ENCODE data around the gene BICC1. TPM values are rescaled to one million over a fixed set of nuclear protein-coding genes. Genes with fewer than 3 reads are reported as not detected.

BICC1 gene
- total and polyA plus RNA-seq, 2 donors (not counting 3 experiments of a cell fraction or from before 2014, with no cell fraction given): 0.06 to 0.29 TPM

DNA sequence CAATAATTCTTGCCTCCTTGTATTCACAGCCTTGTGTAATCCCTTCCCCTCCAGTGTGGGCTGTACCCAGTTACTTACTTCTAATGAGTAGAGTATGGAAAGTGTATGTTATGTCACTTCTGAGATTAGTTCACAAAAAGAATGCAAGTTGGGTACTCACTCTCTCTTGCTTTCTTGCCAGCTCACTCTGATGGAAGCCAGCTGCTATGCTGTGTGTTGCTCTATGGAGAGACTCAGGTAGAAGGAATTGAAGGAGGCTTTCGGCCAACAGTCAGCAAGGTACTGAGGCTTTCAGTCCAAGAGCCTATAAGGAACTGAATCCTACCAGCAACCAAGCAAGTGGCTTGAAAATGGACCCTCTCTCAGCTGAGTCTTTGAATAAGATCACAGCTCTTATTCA lies 9.7 kb upstream of the BICC1 start:
- intact Hi-C loops (cut with micrococcal nuclease): no loop called here
- H2AFZ ChIP-seq (ENCODE audit: low read depth, low read length): no peak overlapping the region
- no peak for FAIRE-seq
- DNase-seq (ENCODE audit: low read depth, low spot score): no peak
- TF ChIP-seq POLR2A (IDR thresholded peaks at IDR 0.05; ENCODE audit: low read depth, low read length): no peak
- no peaks in the 10 kb centered on the region for H3K79me2 ChIP-seq (ENCODE audit: control insufficient read depth, insufficient read depth, low read length)
- BruUV-seq (replicated peaks): no TSS peak
- ChIA-PET POLR2A (no interaction called here), CTCF (no interaction called here)
- dilution Hi-C loops (cut with MboI; ENCODE audit: extremely low pct_ligation_motif_present, low sequenced_read_pairs): no loop called here
- H3K9ac ChIP-seq (replicated peaks; ENCODE audit: extremely low read depth, insufficient read depth, low read length): no peak overlapping the region
- H3K9me3 ChIP-seq (replicated peaks; ENCODE audit: control insufficient read depth, insufficient read depth, low read length): no peaks in the 10 kb centered on the region
- H3K4me3 ChIP-seq (replicated peaks in 1 of 3; ENCODE audit: insufficient read depth in 1 of 3, low read depth in 1 of 3, low read length in 3 of 3): no peak overlapping the region
- H3K9me1 ChIP-seq (replicated peaks; ENCODE audit: control insufficient read depth, extremely low read depth, insufficient read depth, low read length): no peaks in the 10 kb centered on the region
- H3K27me3 ChIP-seq (ENCODE audit: control insufficient read depth in 2 of 2, insufficient read depth in 2 of 2, low read length in 2 of 2): peaks cover 0 to 16% of the 10 kb centered on the region in 2 experiments
- H3K36me3 ChIP-seq (ENCODE audit: control insufficient read depth in 2 of 2, extremely low read depth in 1 of 2, insufficient read depth in 2 of 2, low read length in 2 of 2): no peaks in the 10 kb centered on the region
- no peaks in the 10 kb centered on the region for H4K20me1 ChIP-seq (replicated peaks; ENCODE audit: control insufficient read depth, extremely low read depth, insufficient read depth, low read length)
- no peak overlapping the region for H3K4me2 ChIP-seq (ENCODE audit: insufficient read depth, low read length)
- no peak overlapping the region for H3K27ac ChIP-seq (ENCODE audit: insufficient read depth, low read depth, low read length)
- H3K4me1 ChIP-seq (ENCODE audit: control insufficient read depth, extremely low read depth, insufficient read depth, low read length): no peaks in the 10 kb centered on the region

DNA sequence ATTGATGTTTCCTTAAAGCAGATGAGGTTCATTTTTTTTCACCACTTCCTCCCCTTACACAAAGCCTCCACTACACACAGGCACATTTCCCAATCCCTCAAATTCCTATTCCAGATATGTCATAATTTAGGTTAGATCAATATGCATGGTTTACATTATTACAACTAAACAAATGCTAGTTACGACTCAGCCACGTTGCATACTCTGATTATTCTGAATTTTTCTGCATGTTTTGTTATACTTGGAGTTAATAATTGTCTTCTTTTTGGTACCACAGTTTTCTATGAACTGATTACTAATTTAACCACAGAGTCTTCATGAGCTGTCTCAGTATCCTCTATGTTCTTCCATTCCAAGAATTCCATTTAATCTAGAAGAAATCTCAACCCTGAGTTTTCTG lies 4.4 kb upstream of the BICC1 start:
- dilution Hi-C loops (cut with MboI; ENCODE audit: extremely low pct_ligation_motif_present, low sequenced_read_pairs): no loop called here
- peaks cover 6% of the 10 kb centered on the region for H3K4me1 ChIP-seq (ENCODE audit: control insufficient read depth, extremely low read depth, insufficient read depth, low read length)
- no peaks in the 10 kb centered on the region for H3K9me3 ChIP-seq (replicated peaks; ENCODE audit: control insufficient read depth, insufficient read depth, low read length)
- H3K9ac ChIP-seq (replicated peaks; ENCODE audit: extremely low read depth, insufficient read depth, low read length): no peak overlapping the region
- H3K27ac ChIP-seq (ENCODE audit: insufficient read depth, low read depth, low read length): no peak overlapping the region
- H4K20me1 ChIP-seq (replicated peaks; ENCODE audit: control insufficient read depth, extremely low read depth, insufficient read depth, low read length): no peaks in the 10 kb centered on the region
- no peaks in the 10 kb centered on the region for H3K36me3 ChIP-seq (ENCODE audit: control insufficient read depth in 2 of 2, extremely low read depth in 1 of 2, insufficient read depth in 2 of 2, low read length in 2 of 2)
- H3K4me3 ChIP-seq (replicated peaks in 1 of 3; ENCODE audit: insufficient read depth in 1 of 3, low read depth in 1 of 3, low read length in 3 of 3): no peak overlapping the region
- no peak overlapping the region for H3K4me2 ChIP-seq (ENCODE audit: insufficient read depth, low read length)
- BruUV-seq (replicated peaks): no TSS peak
- intact Hi-C loops (cut with micrococcal nuclease): no loop called here
- FAIRE-seq (no peak), DNase-seq (ENCODE audit: low read depth, low spot score) (no peak)
- no peak overlapping the region for H2AFZ ChIP-seq (ENCODE audit: low read depth, low read length)
- TF ChIP-seq MYC (IDR thresholded peaks at IDR 0.05; ENCODE audit: low read depth, low read length) (no peak), EZH2 (IDR thresholded peaks at IDR 0.05; ENCODE audit: borderline replicate concordance, low read depth, low read length, severe bottlenecking) (no peak)
- no peaks in the 10 kb centered on the region for H3K79me2 ChIP-seq (ENCODE audit: control insufficient read depth, insufficient read depth, low read length)
- H3K9me1 ChIP-seq (replicated peaks; ENCODE audit: control insufficient read depth, extremely low read depth, insufficient read depth, low read length): no peaks in the 10 kb centered on the region
- CTCF ChIA-PET: no interaction called here
- H3K27me3 ChIP-seq (ENCODE audit: control insufficient read depth in 2 of 2, insufficient read depth in 2 of 2, low read length in 2 of 2): peaks cover 10 to 53% of the 10 kb centered on the region in 2 experiments
- POLR2A ChIA-PET: no interaction called here
